Endothelial cell of umbilical vein (primary cell): ENCODE results near the gene REPIN1. TPM values are rescaled to one million over a fixed set of nuclear protein-coding genes. Genes with fewer than 3 reads are reported as not detected.

Source experiments
- BruUV-seq: library from RNA; stranded (reverse); fragments of 400-500 nt; replicated peaks from 2 replicates; lab custom pipeline; 2021; lab: Mats Ljungman, UMichigan
- CTCF ChIA-PET: fragments of 300-600, 350-600 bp; sonication (Branson Sonifier 250); formaldehyde crosslinking; loops from one replicate; lab custom pipeline; 2021; ENCODE audit warnings: antibody characterized with exemption, inconsistent platforms; lab: Charles Lee
- POLR2A ChIA-PET: fragments of 300-600, 350-600 bp; sonication (Branson Sonifier 250); formaldehyde crosslinking; loops from one replicate; lab custom pipeline; 2021; ENCODE audit warnings: antibody characterized with exemption, inconsistent platforms; lab: Charles Lee
- DNase-seq: peaks from one replicate; pipeline ENCODE4 v3.0.0-alpha.2; 2011; ENCODE audit warnings: low read depth, low spot score
- FAIRE-seq: peaks from 2 replicates; lab custom pipeline; 2011; peaks lifted over from hg19 to GRCh38; lab: Jason Lieb, UNC
- H2AFZ ChIP-seq: 2 replicates; pipeline ENCODE4 v1.6.0; 2012; ENCODE audit warnings: low read depth, low read length, control low read depth, inconsistent platforms
- H3K27ac ChIP-seq: 2 replicates; pipeline ENCODE4 v1.5.1; 2011; ENCODE audit warnings: low read depth, mild to moderate bottlenecking, control low read depth, low read length, moderate library complexity; ENCODE audit not compliant: insufficient read depth
- H3K27me3 ChIP-seq, 2 experiments: 2 replicates each; pipeline versions ENCODE4 v1.6.0 to v1.6.1; 2011; ENCODE audit warnings: low read length in 2 of 2, mixed read lengths in 1 of 2; ENCODE audit not compliant: control insufficient read depth in 2 of 2, insufficient read depth in 2 of 2
- H3K36me3 ChIP-seq, 2 experiments: 2 replicates in 1 of 2; 3 replicates in 1 of 2; pipeline ENCODE4 v1.5.1; 2011; ENCODE audit warnings: low read length in 2 of 2, mild to moderate bottlenecking in 1 of 2, moderate library complexity in 1 of 2; ENCODE audit not compliant: control insufficient read depth in 2 of 2, insufficient read depth in 2 of 2; ENCODE audit errors: extremely low read depth in 1 of 2
- H3K4me1 ChIP-seq: 3 replicates; pipeline ENCODE4 v1.5.1; 2011; ENCODE audit warnings: mild to moderate bottlenecking, low read length; ENCODE audit not compliant: control insufficient read depth, insufficient read depth; ENCODE audit errors: extremely low read depth
- H3K4me2 ChIP-seq: 2 replicates; pipeline ENCODE4 v1.6.1; 2011; ENCODE audit warnings: low read length, control low read depth, mixed read lengths; ENCODE audit not compliant: insufficient read depth
- H3K4me3 ChIP-seq, 3 experiments: fragments of 200-600 bp in 1 of 3; sonication (generic), shearing (Covaris generic) in 1 of 3; replicated peaks in 1 of 3; 2 replicates each; pipeline ENCODE4 v1.5.1; 2011 to 2016; ENCODE audit warnings: control low read depth in 3 of 3, low read length in 3 of 3, mild to moderate bottlenecking in 2 of 3, inconsistent platforms in 1 of 3, low read depth in 1 of 3, moderate library complexity in 1 of 3; ENCODE audit not compliant: insufficient read depth in 1 of 3
- H3K79me2 ChIP-seq: 2 replicates; pipeline ENCODE4 v1.6.0; 2012; ENCODE audit warnings: low read length, inconsistent platforms; ENCODE audit not compliant: control insufficient read depth, insufficient read depth
- H3K9ac ChIP-seq: replicated peaks from 2 replicates; pipeline ENCODE3; 2011; ENCODE audit warnings: low read length, control low read depth; ENCODE audit not compliant: insufficient read depth; ENCODE audit errors: extremely low read depth
- H3K9me1 ChIP-seq: replicated peaks from 3 replicates; pipeline ENCODE4 v1.6.0; 2011; ENCODE audit warnings: mild to moderate bottlenecking, low read length; ENCODE audit not compliant: control insufficient read depth, insufficient read depth; ENCODE audit errors: extremely low read depth
- H3K9me3 ChIP-seq: replicated peaks from 2 replicates; pipeline ENCODE4 v1.5.1; 2012; ENCODE audit warnings: low read length, inconsistent platforms; ENCODE audit not compliant: control insufficient read depth, insufficient read depth
- H4K20me1 ChIP-seq: replicated peaks from 2 replicates; pipeline ENCODE3; 2011; ENCODE audit warnings: mild to moderate bottlenecking, low read length; ENCODE audit not compliant: control insufficient read depth, insufficient read depth; ENCODE audit errors: extremely low read depth
- EZH2 ChIP-seq: IDR thresholded peaks from 2 replicates; pipeline ENCODE4 v1.6.1; 2012; ENCODE audit warnings: borderline replicate concordance, low read depth, mild to moderate bottlenecking, moderate library complexity, low read length, inconsistent platforms; ENCODE audit not compliant: severe bottlenecking
- FOS ChIP-seq: IDR thresholded peaks from 2 replicates; pipeline ENCODE4 v1.6.1; 2011; ENCODE audit warnings: mild to moderate bottlenecking, low read length, moderate library complexity, borderline replicate concordance; ENCODE audit not compliant: insufficient read depth
- GATA2 ChIP-seq: IDR thresholded peaks from 2 replicates; pipeline ENCODE4 v1.7.0; 2011; ENCODE audit warnings: low read depth, mild to moderate bottlenecking, moderate library complexity, mixed read lengths, low read length; ENCODE audit not compliant: insufficient read length, insufficient read depth
- JUN ChIP-seq: IDR thresholded peaks from 2 replicates; pipeline ENCODE4 v1.6.1; 2011; ENCODE audit warnings: borderline replicate concordance, low read depth; ENCODE audit not compliant: insufficient read length, insufficient read depth
- MYC ChIP-seq: IDR thresholded peaks from one replicate; pipeline ENCODE4 v1.6.1; 2011; ENCODE audit warnings: mild to moderate bottlenecking, low read depth, low read length
- POLR2A ChIP-seq: IDR thresholded peaks from 2 replicates; pipeline ENCODE4 v1.6.1; 2012; ENCODE audit warnings: low read depth, mild to moderate bottlenecking, control low read depth, low read length
- POLR2AphosphoS5 ChIP-seq: IDR thresholded peaks from 2 replicates; pipeline ENCODE4 v1.6.1; 2012; ENCODE audit warnings: low read depth, mild to moderate bottlenecking, control low read depth, low read length, moderate library complexity; ENCODE audit not compliant: insufficient read depth
- dilution Hi-C: fragments of 300-500 bp; cut with MboI; formaldehyde crosslinking; loops from one replicate; pipeline ENCODE4 v1.15.0; 2019; ENCODE audit warnings: low sequenced_read_pairs; ENCODE audit not compliant: extremely low pct_ligation_motif_present
- intact Hi-C: fragments of 100-400 bp; cut with micrococcal nuclease; formaldehyde crosslinking; loops from one replicate; pipeline ENCODE4 v1.10.0; 2022
- polyA plus RNA-seq, 4 experiments: library from polyadenylated mRNA; depleted of rRNA in 3 of 4; stranded (reverse) in 3 of 4; unstranded in 1 of 4; fragments of >200 nt; gene quantifications; 2 replicates each; pipeline versions ENCODE4 v1.2.1 to v1.2.3, GENCODE V29; 2011 to 2012; ENCODE audit warnings: missing spikeins in 1 of 4
- total RNA-seq: library from RNA; stranded (reverse); gene quantifications from 2 replicates; pipeline ENCODE4 v1.2.3, GENCODE V29; 2021
- TF ChIP-seq, protein P1 (sequence below), 2 donors: IDR thresholded peaks; 1 replicate in 1 of 2; 2 replicates in 1 of 2; pipeline ENCODE4 v1.5.1; 2011; ENCODE audit warnings: low read length in 2 of 2, mild to moderate bottlenecking in 2 of 2, moderate library complexity in 2 of 2, control low read depth in 1 of 2, inconsistent platforms in 1 of 2, low read depth in 1 of 2; ENCODE audit not compliant: insufficient read depth in 1 of 2; ENCODE audit errors: extremely low read depth in 1 of 2
- TF ChIP-seq, protein P2 (sequence below): IDR thresholded peaks from 2 replicates; pipeline ENCODE4 v1.6.1; 2011; ENCODE audit not compliant: insufficient read depth, insufficient read length

REPIN1 gene
- total and polyA plus RNA-seq, 2 donors (not counting 3 experiments of a cell fraction or from before 2014, with no cell fraction given), result 108 to 140 TPM

DNA sequence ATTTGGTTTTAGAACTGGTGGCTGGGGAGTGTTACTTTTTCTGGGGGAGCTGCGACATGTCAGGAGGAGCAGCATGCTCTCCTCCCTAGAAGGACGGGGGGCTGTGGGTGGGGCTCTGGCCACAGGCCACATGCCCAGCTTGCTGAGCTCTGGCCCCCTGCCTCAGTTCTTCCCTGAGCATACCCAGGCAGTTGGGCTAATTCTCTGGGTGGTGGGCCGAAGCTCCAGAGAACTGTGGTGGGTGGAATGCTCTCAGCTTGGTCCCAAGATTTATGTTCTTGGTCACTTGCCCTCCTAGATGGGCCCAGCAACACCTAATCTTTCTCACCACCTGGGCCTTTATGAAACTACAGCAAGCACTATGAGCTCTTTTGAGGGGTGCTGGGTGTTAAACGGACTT, 5.4 kb downstream of the REPIN1 start:
- TF ChIP-seq JUN (no peak), MYC (no peak), POLR2A (no peak), GATA2 (no peak), EZH2 (no peak), POLR2AphosphoS5 (no peak), FOS (no peak)
- TF ChIP-seq, protein P1, sequence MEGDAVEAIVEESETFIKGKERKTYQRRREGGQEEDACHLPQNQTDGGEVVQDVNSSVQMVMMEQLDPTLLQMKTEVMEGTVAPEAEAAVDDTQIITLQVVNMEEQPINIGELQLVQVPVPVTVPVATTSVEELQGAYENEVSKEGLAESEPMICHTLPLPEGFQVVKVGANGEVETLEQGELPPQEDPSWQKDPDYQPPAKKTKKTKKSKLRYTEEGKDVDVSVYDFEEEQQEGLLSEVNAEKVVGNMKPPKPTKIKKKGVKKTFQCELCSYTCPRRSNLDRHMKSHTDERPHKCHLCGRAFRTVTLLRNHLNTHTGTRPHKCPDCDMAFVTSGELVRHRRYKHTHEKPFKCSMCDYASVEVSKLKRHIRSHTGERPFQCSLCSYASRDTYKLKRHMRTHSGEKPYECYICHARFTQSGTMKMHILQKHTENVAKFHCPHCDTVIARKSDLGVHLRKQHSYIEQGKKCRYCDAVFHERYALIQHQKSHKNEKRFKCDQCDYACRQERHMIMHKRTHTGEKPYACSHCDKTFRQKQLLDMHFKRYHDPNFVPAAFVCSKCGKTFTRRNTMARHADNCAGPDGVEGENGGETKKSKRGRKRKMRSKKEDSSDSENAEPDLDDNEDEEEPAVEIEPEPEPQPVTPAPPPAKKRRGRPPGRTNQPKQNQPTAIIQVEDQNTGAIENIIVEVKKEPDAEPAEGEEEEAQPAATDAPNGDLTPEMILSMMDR (IDR thresholded peaks at IDR 0.05; ENCODE audit: extremely low read depth in 1 of 2, insufficient read depth in 1 of 2, low read depth in 1 of 2, low read length in 2 of 2), result no peak
- TF ChIP-seq, protein P2, sequence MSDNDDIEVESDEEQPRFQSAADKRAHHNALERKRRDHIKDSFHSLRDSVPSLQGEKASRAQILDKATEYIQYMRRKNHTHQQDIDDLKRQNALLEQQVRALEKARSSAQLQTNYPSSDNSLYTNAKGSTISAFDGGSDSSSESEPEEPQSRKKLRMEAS, result no peak
- CTCF ChIA-PET, result interaction anchor here (1.1 to 1.5 kb wide), 2 partner anchors 11 to 33 kb away, joined by 3 to 4 read pairs; no protein-coding TSS in a partner anchor
- Histone ChIP-seq H3K9me3 (no peaks in the 10 kb centered on the region), H3K79me2 (peaks cover 51% of the 10 kb centered on the region), H3K9ac (no peak overlapping the region), H3K27ac (no peak overlapping the region), H3K9me1 (no peaks in the 10 kb centered on the region), H3K4me2 (no peak overlapping the region), H3K27me3 (no peaks in the 10 kb centered on the region), H2AFZ (no peak overlapping the region), H3K4me3 (no peak overlapping the region), H4K20me1 (no peaks in the 10 kb centered on the region), H3K4me1 (peaks cover 36% of the 10 kb centered on the region), H3K36me3 (peaks cover 15 to 37% of the 10 kb centered on the region in 2 experiments)
- no TSS peak for BruUV-seq
- DNase-seq (no peak), FAIRE-seq (no peak)
- intact Hi-C loops (loop anchor here (10.0 kb wide), 1 partner anchor 191 kb away; the partner anchor contains the start of gene GIMAP4), dilution Hi-C loops (no loop called here)
- POLR2A ChIA-PET, result no interaction called here
